ENCODE results near the gene GLRX.
"Not testable (repeated sequence)": the region's sequence is repeated elsewhere in the genome, so short reads cannot be mapped to it uniquely, and the experiment has no call there.

The GLRX gene

DNA sequence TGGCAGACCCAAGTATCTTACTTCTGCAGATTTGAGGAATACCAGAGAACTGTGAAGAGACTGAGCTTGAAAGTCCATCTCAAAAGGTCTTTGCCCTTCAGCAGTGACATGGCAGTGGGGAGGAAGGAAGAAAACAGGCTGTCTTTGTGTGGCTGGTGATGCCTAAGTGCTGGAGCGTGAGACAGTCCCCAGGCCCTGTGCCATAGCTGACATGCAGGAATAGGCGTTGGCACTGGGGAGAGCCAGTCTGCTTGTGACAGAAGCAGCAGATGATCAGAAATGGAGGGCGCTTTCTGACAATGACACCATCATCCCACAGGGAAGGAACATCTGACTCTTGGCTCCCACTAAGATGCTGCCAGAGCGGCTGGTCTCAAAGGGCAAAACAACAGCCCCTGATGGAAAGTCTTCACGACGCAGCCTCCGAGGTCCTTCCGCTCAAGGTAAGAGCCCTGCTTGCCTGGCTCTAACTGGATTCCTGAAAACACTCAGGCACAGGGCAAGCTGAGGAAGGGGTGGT, 15.5 kb upstream of the GLRX start:
- DNase-seq = no peak
- no peak overlapping the region for H3K18ac ChIP-seq (ENCODE audit: low read depth in 1 of 2, low read length in 2 of 2)

DNA sequence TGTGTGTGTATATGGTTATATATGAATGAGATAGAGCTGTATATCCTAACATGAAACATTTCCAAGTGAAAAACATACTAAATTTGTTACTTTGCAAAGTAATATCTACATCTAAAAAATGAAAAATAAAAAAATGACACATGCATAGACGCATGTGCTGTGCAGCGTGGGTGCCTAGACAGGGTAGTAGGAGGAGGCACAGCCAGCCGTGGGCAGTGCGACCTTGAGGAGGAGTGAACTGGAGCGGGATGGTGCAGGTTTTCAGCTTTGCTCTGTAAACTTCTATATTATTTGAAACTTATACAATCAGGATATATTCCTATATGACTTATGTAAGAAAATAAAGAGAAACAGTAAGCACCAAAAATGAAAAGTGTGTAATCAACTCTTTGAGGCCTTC, 15.0 kb upstream of the GLRX start:
- 100% methylated on average over 2 of the region's 5 CpGs for WGBS
- Histone ChIP-seq H3K27me3 (ENCODE audit: control insufficient read depth in 1 of 2, insufficient read depth in 1 of 2, low read length in 2 of 2) (no peaks in the 10 kb centered on the region), H3K18ac (ENCODE audit: low read depth in 1 of 2, low read length in 2 of 2) (no peak overlapping the region), H4K8ac (ENCODE audit: low read length) (no peak overlapping the region), H3K23ac (ENCODE audit: low read length in 2 of 2) (no peak overlapping the region), H4K91ac (ENCODE audit: low read length) (no peak overlapping the region), H3K9ac (ENCODE audit: low read length) (no peak overlapping the region), H3K4ac (ENCODE audit: low read depth in 1 of 2, low read length in 2 of 2) (no peak overlapping the region), H3K4me2 (ENCODE audit: low read length, poor library complexity, severe bottlenecking) (no peak overlapping the region), H3K79me1 (replicated peaks; ENCODE audit: low read length, poor library complexity, severe bottlenecking) (no peaks in the 10 kb centered on the region), H3K4me3 (ENCODE audit: insufficient read depth in 1 of 2, low read depth in 1 of 2, low read length in 2 of 2) (no peak overlapping the region), H2BK5ac (ENCODE audit: low read depth, low read length, poor library complexity, severe bottlenecking) (no peak overlapping the region), H3K14ac (ENCODE audit: low read length in 2 of 2) (no peak overlapping the region), H2AK5ac (ENCODE audit: low read length, severe bottlenecking) (no peak overlapping the region), H3K4me1 (ENCODE audit: control insufficient read depth, insufficient read depth, low read depth, low read length) (peaks cover 3% of the 10 kb centered on the region), H3K9me3 (ENCODE audit: control insufficient read depth, low read length) (no peaks in the 10 kb centered on the region), H2AFZ (ENCODE audit: low read depth, low read length) (no peak overlapping the region), H2BK120ac (ENCODE audit: low read depth, low read length) (no peak overlapping the region), H2BK12ac (ENCODE audit: low read length in 2 of 2) (no peak overlapping the region), H3K36me3 (ENCODE audit: control insufficient read depth in 1 of 2, insufficient read depth in 2 of 2, low read depth in 1 of 2, low read length in 2 of 2) (no peaks in the 10 kb centered on the region), H2BK15ac (ENCODE audit: low read depth, poor library complexity, severe bottlenecking) (no peak overlapping the region), H3K27ac (ENCODE audit: low read length, poor library complexity, severe bottlenecking) (no peak overlapping the region)
- DNase-seq = no peak

More for the DNA sequence above, 15.5 kb upstream of the GLRX start:
- Histone ChIP-seq H3K9ac (ENCODE audit: low read length) (no peak overlapping the region), H3K27me3 (ENCODE audit: control insufficient read depth in 1 of 2, insufficient read depth in 1 of 2, low read length in 2 of 2) (no peaks in the 10 kb centered on the region), H3K23ac (ENCODE audit: low read length in 2 of 2) (no peak overlapping the region), H3K14ac (ENCODE audit: low read length in 2 of 2) (no peak overlapping the region), H2BK12ac (ENCODE audit: low read length in 2 of 2) (no peak overlapping the region), H4K8ac (ENCODE audit: low read length) (no peak overlapping the region), H2AFZ (ENCODE audit: low read depth, low read length) (no peak overlapping the region), H3K4me1 (ENCODE audit: control insufficient read depth, insufficient read depth, low read depth, low read length) (peaks cover 5% of the 10 kb centered on the region), H3K4me2 (ENCODE audit: low read length, poor library complexity, severe bottlenecking) (no peak overlapping the region), H2BK5ac (ENCODE audit: low read depth, low read length, poor library complexity, severe bottlenecking) (no peak overlapping the region), H3K4me3 (ENCODE audit: insufficient read depth in 1 of 2, low read depth in 1 of 2, low read length in 2 of 2) (no peak overlapping the region), H2BK120ac (ENCODE audit: low read depth, low read length) (no peak overlapping the region), H3K9me3 (ENCODE audit: control insufficient read depth, low read length) (no peaks in the 10 kb centered on the region), H4K91ac (ENCODE audit: low read length) (no peak overlapping the region), H3K4ac (ENCODE audit: low read depth in 1 of 2, low read length in 2 of 2) (no peak overlapping the region), H3K27ac (ENCODE audit: low read length, poor library complexity, severe bottlenecking) (no peak overlapping the region), H3K36me3 (ENCODE audit: control insufficient read depth in 1 of 2, insufficient read depth in 2 of 2, low read depth in 1 of 2, low read length in 2 of 2) (no peaks in the 10 kb centered on the region), H2AK5ac (ENCODE audit: low read length, severe bottlenecking) (no peak overlapping the region), H2BK15ac (ENCODE audit: low read depth, poor library complexity, severe bottlenecking) (no peak overlapping the region), H3K79me1 (replicated peaks; ENCODE audit: low read length, poor library complexity, severe bottlenecking) (no peaks in the 10 kb centered on the region)
- 96% methylated on average over 6 of the region's 8 CpGs for WGBS

DNA sequence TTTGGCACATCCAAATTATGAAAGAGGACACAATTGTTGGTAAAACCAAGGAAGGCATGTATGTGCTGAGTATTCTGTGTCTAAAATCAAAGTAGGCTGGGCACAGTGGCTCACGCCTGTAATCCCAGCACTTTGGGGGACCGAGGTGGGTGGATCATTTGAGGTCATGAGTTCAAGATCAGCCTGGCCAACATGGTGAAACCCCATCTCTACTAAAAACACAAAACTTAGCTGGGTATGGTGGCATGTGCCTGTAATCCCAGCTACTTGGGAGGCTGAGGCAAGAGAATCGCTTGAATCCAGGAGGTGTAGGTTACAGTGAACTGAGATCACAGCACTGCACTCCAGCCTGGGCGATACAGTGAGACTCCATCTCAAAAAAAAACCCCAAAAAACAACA, 14.4 kb upstream of the GLRX start:
- H2BK5ac ChIP-seq (ENCODE audit: low read depth, low read length, poor library complexity, severe bottlenecking); H3K14ac ChIP-seq (ENCODE audit: low read length in 2 of 2); H3K27me3 ChIP-seq (ENCODE audit: control insufficient read depth in 1 of 2, insufficient read depth in 1 of 2, low read length in 2 of 2); H2BK15ac ChIP-seq (ENCODE audit: low read depth, poor library complexity, severe bottlenecking); H2AFZ ChIP-seq (ENCODE audit: low read depth, low read length); H3K23ac ChIP-seq (ENCODE audit: low read length in 2 of 2); H4K91ac ChIP-seq (ENCODE audit: low read length); H3K27ac ChIP-seq (ENCODE audit: low read length, poor library complexity, severe bottlenecking); H3K4me1 ChIP-seq (ENCODE audit: control insufficient read depth, insufficient read depth, low read depth, low read length); H2AK5ac ChIP-seq (ENCODE audit: low read length, severe bottlenecking); H3K9ac ChIP-seq (ENCODE audit: low read length); H3K18ac ChIP-seq (ENCODE audit: low read depth in 1 of 2, low read length in 2 of 2); H2BK120ac ChIP-seq (ENCODE audit: low read depth, low read length); H3K36me3 ChIP-seq (ENCODE audit: control insufficient read depth in 1 of 2, insufficient read depth in 2 of 2, low read depth in 1 of 2, low read length in 2 of 2); H3K9me3 ChIP-seq (ENCODE audit: control insufficient read depth, low read length); H3K4me2 ChIP-seq (ENCODE audit: low read length, poor library complexity, severe bottlenecking); H3K79me1 ChIP-seq (replicated peaks; ENCODE audit: low read length, poor library complexity, severe bottlenecking); H2BK12ac ChIP-seq (ENCODE audit: low read length in 2 of 2); H3K4ac ChIP-seq (ENCODE audit: low read depth in 1 of 2, low read length in 2 of 2); H4K8ac ChIP-seq (ENCODE audit: low read length); DNase-seq; H3K4me3 ChIP-seq (ENCODE audit: insufficient read depth in 1 of 2, low read depth in 1 of 2, low read length in 2 of 2): not testable (repeated sequence)
- 100% methylated on average over 3 of the region's 4 CpGs for WGBS

DNA sequence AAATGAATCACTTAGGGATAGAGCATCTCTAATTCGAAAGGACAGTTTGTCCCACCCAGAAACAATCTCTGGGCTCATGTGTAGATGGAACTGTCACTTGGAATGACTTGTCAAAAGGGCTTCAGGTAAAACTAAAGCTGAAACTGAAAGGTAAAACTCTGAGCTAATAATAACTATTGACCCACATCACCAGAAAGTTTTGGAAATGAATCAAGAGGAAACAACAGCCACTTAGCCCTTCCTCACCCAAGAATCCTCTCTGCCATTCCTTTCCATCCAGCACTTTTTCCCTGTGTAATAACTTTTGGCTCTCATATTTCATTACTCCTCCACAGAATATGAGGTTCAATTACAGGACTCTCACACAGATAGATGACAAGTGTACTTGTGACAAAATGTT, 14.0 kb upstream of the GLRX start:
- H3K4me3 ChIP-seq (ENCODE audit: insufficient read depth in 1 of 2, low read depth in 1 of 2, low read length in 2 of 2) = peak overlapping the region in 1 of 2 experiments; percentile 81
- H3K27me3 ChIP-seq (ENCODE audit: control insufficient read depth in 1 of 2, insufficient read depth in 1 of 2, low read length in 2 of 2) = no peaks in the 10 kb centered on the region
- H2BK5ac ChIP-seq (ENCODE audit: low read depth, low read length, poor library complexity, severe bottlenecking) = no peak overlapping the region
- H3K27ac ChIP-seq (ENCODE audit: low read length, poor library complexity, severe bottlenecking) = no peak overlapping the region
- no peaks in the 10 kb centered on the region for H3K36me3 ChIP-seq (ENCODE audit: control insufficient read depth in 1 of 2, insufficient read depth in 2 of 2, low read depth in 1 of 2, low read length in 2 of 2)
- 100% methylated on average over 1 of the region's 1 CpG for WGBS
- H2BK15ac ChIP-seq (ENCODE audit: low read depth, poor library complexity, severe bottlenecking) = no peak overlapping the region
- no peak overlapping the region for H2AK5ac ChIP-seq (ENCODE audit: low read length, severe bottlenecking)
- H3K4me1 ChIP-seq (ENCODE audit: control insufficient read depth, insufficient read depth, low read depth, low read length) = peaks cover 3% of the 10 kb centered on the region
- no peak overlapping the region for H3K23ac ChIP-seq (ENCODE audit: low read length in 2 of 2)
- no peak overlapping the region for H3K18ac ChIP-seq (ENCODE audit: low read depth in 1 of 2, low read length in 2 of 2)
- H3K14ac ChIP-seq (ENCODE audit: low read length in 2 of 2) = no peak overlapping the region
- no peaks in the 10 kb centered on the region for H3K9me3 ChIP-seq (ENCODE audit: control insufficient read depth, low read length)
- H3K4ac ChIP-seq (ENCODE audit: low read depth in 1 of 2, low read length in 2 of 2) = no peak overlapping the region
- H2BK120ac ChIP-seq (ENCODE audit: low read depth, low read length) = no peak overlapping the region
- no peak overlapping the region for H3K4me2 ChIP-seq (ENCODE audit: low read length, poor library complexity, severe bottlenecking)
- H3K79me1 ChIP-seq (replicated peaks; ENCODE audit: low read length, poor library complexity, severe bottlenecking) = no peaks in the 10 kb centered on the region
- DNase-seq = no peak
- peak overlapping the region; percentile 91 for H3K9ac ChIP-seq (ENCODE audit: low read length)
- H4K91ac ChIP-seq (ENCODE audit: low read length) = no peak overlapping the region
- no peak overlapping the region for H4K8ac ChIP-seq (ENCODE audit: low read length)
- H2AFZ ChIP-seq (ENCODE audit: low read depth, low read length) = no peak overlapping the region
- H2BK12ac ChIP-seq (ENCODE audit: low read length in 2 of 2) = no peak overlapping the region

Measured in mesenchymal stem cell (in vitro differentiated cells and primary cell).